GM23248 (cell line): ENCODE measurements around the gene CUX1.

Experiments used
- EZH2 ChIP-seq: fragments of 200-600 bp; sonication (generic); IDR thresholded peaks from 2 replicates; pipeline ENCODE4 v1.6.1; 2018; ENCODE audit warnings: antibody characterized with exemption, mild to moderate bottlenecking; ENCODE audit not compliant: insufficient read depth, poor library complexity, severe bottlenecking
- EZH2phosphoT487 ChIP-seq: fragments of 200-600 bp; sonication (generic); IDR thresholded peaks from 2 replicates; pipeline ENCODE4 v1.6.1; 2018; ENCODE audit warnings: antibody characterized with exemption, moderate library complexity, mild to moderate bottlenecking, low read depth; ENCODE audit not compliant: insufficient read depth

DNA sequence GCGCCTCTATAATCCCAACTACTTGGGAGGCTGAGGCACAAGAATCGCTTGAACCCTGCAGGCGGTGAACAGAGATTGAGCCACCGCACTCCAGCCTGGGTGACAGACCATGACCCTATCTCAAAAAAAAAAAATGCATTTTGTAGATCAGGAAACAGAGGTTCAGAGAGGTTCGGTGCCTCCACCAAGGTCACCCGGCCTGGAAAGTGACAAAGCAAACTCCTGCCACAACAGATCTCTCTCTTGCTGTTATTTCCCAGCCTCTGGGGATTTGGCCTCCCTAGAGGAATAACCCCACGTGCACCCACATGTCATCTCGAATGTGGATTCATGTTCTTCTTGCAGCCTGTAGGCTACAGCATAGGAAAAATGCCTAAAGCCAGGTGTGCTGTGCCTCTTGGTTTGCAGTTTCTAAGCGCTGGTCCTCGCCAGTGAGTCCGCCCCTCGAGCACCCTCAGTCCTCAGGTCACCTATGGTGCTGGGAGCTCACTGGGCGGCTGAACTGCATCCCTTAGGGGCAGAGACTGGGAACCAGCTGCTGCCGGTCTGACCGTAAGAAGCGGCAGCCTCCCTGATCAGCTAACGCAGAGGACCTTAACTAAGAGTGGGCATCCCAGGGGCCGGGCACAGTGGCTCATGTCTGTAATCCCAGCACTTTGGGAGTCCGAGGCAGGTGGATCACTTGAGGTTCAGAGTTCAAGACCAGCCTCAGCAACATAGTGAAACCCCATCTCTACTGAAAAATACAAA, 417.6 kb downstream of the CUX1 start:
- TF ChIP-seq EZH2phosphoT487 = no peak
- no peak for TF ChIP-seq EZH2
